Measurements from ENCODE around the gene RFX7.

The RFX7 gene

GRCh38 chr15:56102441-56102840 lies 141.2 kb downstream of the RFX7 start:
- DNase-seq = no peak

DNA sequence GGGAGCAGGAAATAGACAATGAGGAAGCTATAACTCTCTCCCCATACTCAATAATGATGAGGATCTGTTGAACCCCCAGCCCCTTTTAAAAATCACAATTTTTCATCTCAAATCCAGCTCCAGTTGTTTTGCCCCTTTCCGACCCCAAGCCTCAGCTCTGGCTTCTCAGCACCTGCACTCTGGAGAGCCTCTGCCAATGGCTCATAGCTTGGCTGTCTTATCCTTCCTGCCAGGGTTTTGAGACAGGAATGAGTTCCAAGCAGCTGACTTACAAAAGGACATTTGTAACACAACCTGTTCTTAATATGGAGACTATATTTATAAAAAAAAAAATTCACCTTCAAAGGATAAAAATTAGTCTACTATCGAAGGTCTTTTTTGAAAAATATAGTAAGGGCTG lies 144.4 kb downstream of the RFX7 start:
- DNase-seq = no peak

DNA sequence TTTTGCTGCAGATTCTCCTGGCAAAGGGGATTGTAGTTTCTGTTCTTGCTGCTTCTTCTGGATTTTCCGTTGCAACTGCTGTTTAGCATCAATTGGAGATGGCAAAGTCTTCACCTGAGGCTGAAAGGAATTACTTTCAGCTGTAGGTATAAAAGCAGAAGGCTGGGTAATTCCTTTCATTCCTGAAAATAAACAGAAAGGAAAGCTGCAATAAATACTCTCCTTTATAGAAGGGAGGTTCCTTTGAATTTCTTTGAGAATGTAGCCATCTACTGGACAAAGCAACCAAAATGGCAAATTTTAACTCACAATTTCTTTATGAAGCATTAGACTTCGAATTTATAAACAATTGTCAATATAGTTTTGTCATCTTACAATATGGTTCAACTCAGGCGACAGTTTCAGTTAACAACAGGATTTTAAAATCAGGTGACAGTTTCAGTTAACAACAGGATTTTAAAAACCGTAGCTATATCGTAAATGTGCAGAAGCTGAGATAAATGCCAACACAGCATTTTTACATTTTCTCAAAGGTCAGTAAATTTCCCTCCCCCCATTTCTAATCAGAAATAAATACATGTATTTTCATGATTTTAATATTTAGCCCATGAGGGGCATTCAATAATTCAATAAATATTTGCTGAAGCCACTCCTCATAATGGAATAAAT lies 145.3 kb downstream of the RFX7 start:
- DNase-seq = no peak

GRCh38 chr15:56095406-56095805 lies 148.3 kb downstream of the RFX7 start:
- DNase-seq = no peak

- no peak for DNase-seq
Observed at GRCh38 chr15:56094171-56094570, 149.5 kb downstream of the RFX7 start.

DNA sequence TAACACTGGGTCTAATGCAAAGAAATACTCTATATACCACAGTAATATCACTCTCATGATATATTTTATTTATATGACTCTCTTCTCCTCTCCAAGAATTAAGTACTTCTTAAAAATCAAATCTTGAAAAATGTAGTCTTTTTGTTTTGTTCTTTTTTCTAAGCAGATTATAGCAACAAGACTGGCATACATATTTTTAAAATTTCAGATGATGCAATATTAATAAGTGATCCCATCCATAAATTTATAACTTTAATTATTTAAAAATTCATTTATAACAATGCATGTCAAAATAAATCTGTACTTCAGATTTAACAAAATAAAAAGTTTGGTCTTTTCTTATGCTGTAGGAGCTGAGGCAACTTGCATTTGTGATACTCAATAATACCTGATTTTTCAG lies 155.3 kb downstream of the RFX7 start:
- no peak for DNase-seq

GRCh38 chr15:56086566-56086965 lies 157.1 kb downstream of the RFX7 start:
- DNase-seq = no peak

DNA sequence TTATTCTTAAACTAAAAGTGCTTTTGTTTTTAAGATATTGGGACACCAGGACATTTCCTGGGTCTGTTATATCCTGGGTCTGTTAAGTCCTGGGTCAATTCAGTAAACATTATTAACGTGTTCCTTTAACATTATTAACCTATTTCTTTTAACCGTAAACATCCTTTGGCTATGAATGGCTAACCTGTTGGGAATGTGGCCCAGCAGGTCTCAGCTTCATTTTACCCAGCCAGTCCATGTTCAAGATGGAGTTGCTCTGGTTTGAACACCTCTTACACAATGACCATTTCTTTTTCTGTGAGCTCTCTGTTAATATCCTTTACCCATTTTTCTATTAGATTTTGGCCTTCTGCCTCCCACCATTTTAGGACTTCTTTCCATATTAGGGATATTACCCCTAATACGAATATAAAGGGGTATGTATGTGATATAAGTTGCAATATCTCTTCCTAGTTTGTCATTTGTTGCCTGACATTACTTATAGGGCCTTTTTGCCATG lies 161.4 kb downstream of the RFX7 start:
- DNase-seq = no peak

- DNase-seq = no peak
Observed at GRCh38 chr15:56077081-56077480, 166.6 kb downstream of the RFX7 start.

GRCh38 chr15:56076640-56077039 lies 167.0 kb downstream of the RFX7 start:
- DNase-seq = no peak

DNA sequence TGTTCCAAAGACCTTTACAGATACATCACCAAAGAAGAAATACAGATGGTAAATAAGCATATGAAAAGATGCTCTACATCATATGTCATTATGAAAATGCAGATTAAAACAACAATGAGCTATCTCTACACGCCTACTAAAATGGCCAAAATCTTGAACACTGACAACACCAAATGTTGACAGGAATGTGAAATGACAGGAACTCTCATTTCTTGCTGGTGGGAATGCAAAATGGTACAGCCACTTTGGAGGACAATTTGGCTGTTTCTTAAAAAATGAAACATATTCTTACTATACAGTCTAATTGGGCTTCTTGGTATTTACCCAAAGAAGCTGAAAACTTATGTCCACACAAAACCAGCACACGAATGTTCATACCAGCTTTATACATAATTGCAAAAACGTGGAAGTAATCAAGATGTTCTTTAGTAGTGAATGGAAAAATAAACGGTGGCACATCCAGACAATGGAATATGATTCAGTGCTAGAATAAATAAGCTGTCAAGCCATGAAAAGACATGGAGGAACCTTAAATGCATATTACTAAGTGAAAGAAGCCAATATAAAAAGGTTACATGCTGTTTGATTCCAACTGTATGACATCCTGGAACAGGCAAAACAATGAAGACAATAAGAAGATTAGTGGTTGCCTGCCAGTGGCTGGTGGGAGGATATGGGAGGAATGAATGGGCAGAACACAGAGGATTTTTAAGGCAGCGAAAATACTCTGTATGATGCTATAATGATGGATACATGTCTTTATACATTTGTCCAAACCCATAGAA lies 169.0 kb downstream of the RFX7 start:
- DNase-seq = no peak

- no peak for DNase-seq
Observed at GRCh38 chr15:56064152-56064551, 179.5 kb downstream of the RFX7 start.

DNA sequence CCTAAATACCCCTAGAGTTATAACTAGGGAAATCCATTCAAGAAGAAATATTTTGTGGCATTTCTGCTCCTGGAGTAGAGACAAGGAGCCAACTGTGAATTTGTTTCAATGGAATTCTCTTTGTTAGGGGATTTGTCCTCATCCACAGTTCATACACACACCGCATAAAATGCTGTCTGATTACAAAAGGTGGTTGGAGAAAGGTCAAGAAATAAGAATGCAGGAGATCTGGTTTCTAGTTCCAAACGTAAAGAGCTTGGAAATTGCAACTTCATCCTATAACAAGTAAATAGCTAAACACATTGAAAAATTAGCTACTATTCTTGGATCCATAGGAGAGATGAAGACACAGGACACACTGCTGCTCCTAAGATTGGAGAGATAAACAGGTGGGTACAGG lies 184.0 kb downstream of the RFX7 start:
- no peak for DNase-seq

GRCh38 chr15:56058986-56059385 lies 184.7 kb downstream of the RFX7 start:
- DNase-seq = no peak

- no peak for DNase-seq
Observed at GRCh38 chr15:56056626-56057025, 187.1 kb downstream of the RFX7 start.

- no peak for DNase-seq
Observed at GRCh38 chr15:56053046-56053400, 190.7 kb downstream of the RFX7 start.

GRCh38 chr15:56052395-56053045 lies 191.2 kb downstream of the RFX7 start:
- DNase-seq = peak; percentile 42

DNA sequence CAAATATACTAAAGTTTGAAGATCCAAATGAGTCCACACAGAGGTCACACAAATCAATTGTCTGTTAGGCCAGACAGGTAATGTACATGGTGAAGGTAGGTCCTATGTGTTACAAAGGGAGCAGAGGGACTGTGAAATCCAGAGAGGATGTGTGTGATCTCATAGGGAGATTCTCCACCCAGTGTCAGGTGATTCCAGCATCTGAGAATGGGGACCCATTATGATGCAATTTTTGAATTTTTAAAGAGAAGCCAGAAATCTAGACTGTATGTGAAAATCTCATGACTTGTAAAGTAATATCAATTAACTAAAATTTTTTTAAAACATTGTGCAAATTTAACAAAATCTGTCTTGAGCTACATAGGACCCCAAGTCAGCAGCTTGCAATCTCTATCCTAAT lies 192.0 kb downstream of the RFX7 start:
- DNase-seq = no peak

- no peak for DNase-seq
Observed at GRCh38 chr15:56049577-56049976, 194.1 kb downstream of the RFX7 start.

GRCh38 chr15:56047354-56047753 lies 196.3 kb downstream of the RFX7 start:
- DNase-seq = no peak

DNA sequence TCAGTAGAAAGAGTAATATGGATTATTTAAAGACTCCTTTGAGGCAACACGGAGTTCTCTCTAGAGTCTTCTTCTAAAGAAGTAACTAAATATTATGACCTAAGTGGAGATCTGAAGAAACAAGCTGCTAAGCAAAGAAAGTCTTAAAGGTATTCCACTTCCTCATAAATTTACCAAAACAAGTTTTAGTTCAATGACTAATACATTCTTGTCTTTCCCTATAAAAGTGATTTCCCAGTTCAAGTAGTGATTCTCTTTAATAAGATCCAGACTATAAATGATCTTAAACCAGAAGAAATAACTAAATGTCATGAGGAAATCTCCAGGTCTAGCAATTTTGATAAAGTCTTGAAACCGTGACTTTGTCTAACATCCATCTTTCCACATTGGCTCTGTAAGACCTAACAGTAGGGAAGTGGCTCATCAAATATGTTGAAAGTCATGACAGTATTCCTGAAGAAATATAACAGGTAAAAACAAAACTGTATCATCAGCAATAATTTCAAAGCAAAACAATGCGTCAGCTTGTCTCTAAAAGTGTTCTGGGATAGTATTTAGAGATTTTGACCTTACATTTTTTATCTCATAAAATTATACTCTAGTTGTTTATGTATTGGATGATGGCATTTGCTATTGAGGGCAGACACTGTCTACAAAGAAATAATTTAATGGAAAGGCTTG lies 198.5 kb downstream of the RFX7 start:
- DNase-seq = no peak

GRCh38 chr15:56042982-56043980 lies 200.4 kb downstream of the RFX7 start:
- DNase-seq = peak; percentile 77

All from CD4-positive, alpha-beta T cell treated with Interleukin-4 for 4 hours (primary cell).